Lower leg skin (tissue), 3 donors: Measurements from ENCODE around the gene HCN2.

Source experiments
- CTCF ChIP-seq, 3 donors: fragments of 450-650 bp; IDR thresholded peaks; one replicate each; pipeline ENCODE4 v1.5.1; 2016; ENCODE audit warnings: antibody characterized with exemption in 3 of 3, mild to moderate bottlenecking in 3 of 3, moderate library complexity in 2 of 3
- POLR2A ChIP-seq, 2 donors: fragments of 450-650 bp; IDR thresholded peaks; one replicate each; pipeline ENCODE4 v1.6.1; 2016 to 2017; ENCODE audit warnings: antibody characterized with exemption in 2 of 2, mild to moderate bottlenecking in 1 of 2, moderate library complexity in 1 of 2

- TF ChIP-seq CTCF (IDR thresholded peaks at IDR 0.05) = no peak
- TF ChIP-seq POLR2A (IDR thresholded peaks at IDR 0.05) = no peak
Measured at GRCh38 chr19:655691-656090, 66.0 kb downstream of the HCN2 start.
